GM12878 (cell line): ENCODE results near the gene DICER1. TPM values are rescaled to one million over a fixed set of nuclear protein-coding genes. Genes with fewer than 3 reads are reported as not detected.

Experiments used
- ATAC-seq: fragments of 200-7000 bp; cut with Tn5 transposase; 3 replicates; pipeline ENCODE4 v1.9.1; 2020; ENCODE audit warnings: mild to moderate bottlenecking, moderate library complexity
- BruUV-seq: library from RNA; stranded (reverse); fragments of 400-500 nt; replicated peaks from 2 replicates; lab custom pipeline; 2021; lab: Mats Ljungman, UMichigan
- CTCF ChIA-PET: fragments of 300-600 bp; sonication (Branson Sonifier 250); formaldehyde crosslinking; extraction: SDS; loops from one replicate; lab custom pipeline; 2021; ENCODE audit warnings: inconsistent platforms; lab: Yijun Ruan, JAX
- POLR2A ChIA-PET: fragments of 350-600 bp; formaldehyde crosslinking; extraction: SDS; loops from one replicate; lab custom pipeline; 2021; ENCODE audit warnings: inconsistent platforms; lab: Charles Lee
- RAD21 ChIA-PET: fragments of 300-600 bp; sonication (Branson Sonifier 250); formaldehyde crosslinking; loops from one replicate; lab custom pipeline; 2023; ENCODE audit warnings: antibody characterized with exemption; ENCODE audit not compliant: unreplicated experiment; lab: Charles Lee
- SMC1A ChIA-PET: fragments of 300-600 bp; sonication (Branson Sonifier 250); formaldehyde crosslinking; loops from one replicate; lab custom pipeline; 2023; ENCODE audit not compliant: unreplicated experiment, uncharacterized antibody; lab: Charles Lee
- DNase-seq: peaks from one replicate; pipeline ENCODE4 v3.0.0-alpha.2; 2011; ENCODE audit warnings: low read depth, low spot score
- FAIRE-seq: peaks from 3 replicates; lab custom pipeline; 2011; peaks lifted over from hg19 to GRCh38; lab: Jason Lieb, UNC
- H2AFZ ChIP-seq: 2 replicates; pipeline ENCODE4 v1.6.0; 2011; ENCODE audit warnings: low read depth, low read length, control low read depth; ENCODE audit not compliant: control insufficient read depth
- H3K27ac ChIP-seq: 2 replicates; pipeline ENCODE4 v1.5.1; 2011; ENCODE audit warnings: control low read depth; ENCODE audit not compliant: control insufficient read depth, insufficient read depth
- H3K27me3 ChIP-seq, 2 experiments: replicated peaks in 1 of 2; 2 replicates each; pipeline versions ENCODE4 v1.6.0 to v1.6.1; 2011; ENCODE audit warnings: low read length in 1 of 2; ENCODE audit not compliant: control insufficient read depth in 2 of 2, insufficient read depth in 2 of 2
- H3K36me3 ChIP-seq, 2 experiments: 2 replicates each; pipeline ENCODE4 v1.5.1; 2011; ENCODE audit warnings: low read length in 1 of 2; ENCODE audit not compliant: control insufficient read depth in 2 of 2, insufficient read depth in 2 of 2
- H3K4me1 ChIP-seq: 2 replicates; pipeline ENCODE4 v1.6.1; 2011; ENCODE audit warnings: mild to moderate bottlenecking, low read length, moderate library complexity, mixed read lengths; ENCODE audit not compliant: control insufficient read depth, insufficient read depth
- H3K4me2 ChIP-seq: 2 replicates; pipeline ENCODE4 v1.6.0; 2011; ENCODE audit warnings: control low read depth; ENCODE audit not compliant: control insufficient read depth, insufficient read depth
- H3K4me3 ChIP-seq: fragments of 200-600 bp; sonication (generic); 2 replicates; pipeline ENCODE4 v1.5.1; 2016
- H3K79me2 ChIP-seq: 2 replicates; pipeline ENCODE4 v1.6.0; 2011; ENCODE audit warnings: low read length; ENCODE audit not compliant: control insufficient read depth, insufficient read depth
- H3K9ac ChIP-seq: 2 replicates; pipeline ENCODE4 v1.8.0; 2011; ENCODE audit warnings: low read length, control low read depth, mixed read lengths; ENCODE audit not compliant: control insufficient read depth, insufficient read depth
- H3K9me3 ChIP-seq: replicated peaks from 3 replicates; pipeline ENCODE4 v1.5.1; 2011; ENCODE audit warnings: mild to moderate bottlenecking, low read length; ENCODE audit not compliant: control insufficient read depth, insufficient read depth
- H4K20me1 ChIP-seq: 2 replicates; pipeline ENCODE4 v1.6.0; 2011; ENCODE audit not compliant: control insufficient read depth, insufficient read depth
- EED ChIP-seq: sonication (generic); IDR thresholded peaks from 2 replicates; pipeline ENCODE4 v1.6.1; 2016; ENCODE audit warnings: antibody characterized with exemption, low read depth
- WGBS: methylation state at CpG from one replicate; pipeline ENCODE4 v1.1.6; 2016; ENCODE audit warnings: low lambda C conversion rate; ENCODE audit not compliant: insufficient replicate concordance, insufficient coverage; ENCODE audit errors: missing lambda C conversion rate; 5-methylcytosine and 5-hydroxymethylcytosine counted together
- in situ Hi-C: fragments of 300-500 bp; cut with MboI; formaldehyde crosslinking; loops from 9 replicates; pipeline ENCODE4 v1.14.3; 2018; ENCODE audit warnings: mixed read lengths
- intact Hi-C: fragments of 100-400 bp; cut with micrococcal nuclease; formaldehyde crosslinking; loops from one replicate; pipeline ENCODE4 v1.14.2; 2022; ENCODE audit not compliant: unreplicated experiment
- polyA plus RNA-seq, 11 experiments: library from polyadenylated mRNA; depleted of rRNA in 4 of 11; unstranded in 6 of 11; stranded (reverse) in 5 of 11; fragments of >200 nt; fragmentation: Nextera tagmentation in 4 of 11; fragmentation: Illumina TruSeq in 1 of 11; extraction: Ambion mirVana in 4 of 11; extraction: Trizol in 1 of 11; gene quantifications; 1 replicate in 1 of 11; 2 replicates in 10 of 11; pipeline versions ENCODE4 v1.2.1 to v1.2.3, GENCODE V29; 2011 to 2016; ENCODE audit warnings: inconsistent platforms in 2 of 11, missing spikeins in 2 of 11, low read depth in 1 of 11
- total RNA-seq, 4 experiments: library from RNA; depleted of rRNA in 3 of 4; stranded (reverse); fragments of >200 nt in 3 of 4; fragmentation: Illumina TruSeq in 1 of 4; extraction: Trizol in 1 of 4; gene quantifications; 2 replicates each; pipeline versions ENCODE4 v1.2.1 to v1.2.3, GENCODE V29; 2013 to 2021
- TF ChIP-seq, protein P1 (sequence below): fragments of 450-650 bp; IDR thresholded peaks from 2 replicates; pipeline ENCODE4 v1.6.1; 2018; ENCODE audit warnings: mild to moderate bottlenecking, low read depth, moderate library complexity; ENCODE audit not compliant: partially characterized antibody
- TF ChIP-seq, protein P2 (sequence below): fragments of 450-650 bp; IDR thresholded peaks from 2 replicates; pipeline ENCODE4 v1.6.1; 2017; ENCODE audit warnings: low read depth, mild to moderate bottlenecking, moderate library complexity
- TF ChIP-seq, protein P3 (sequence below): fragments of 450-650 bp; IDR thresholded peaks from 2 replicates; pipeline ENCODE4 v1.6.1; 2017; ENCODE audit warnings: antibody characterized with exemption, mild to moderate bottlenecking, moderate library complexity

Gene DICER1
- total and polyA plus RNA-seq, 10 of the 15 experiments (the other 5 are each of a cell fraction or from before 2014, with no cell fraction given), result 6.8 to 70.8 (median 37.1) TPM

GRCh38 chr14:95075789-95076188, 81.5 kb downstream of the DICER1 start:
- Histone ChIP-seq H3K27me3 (peaks cover 0 to 1% of the 10 kb centered on the region in 2 experiments; a peak in 3 of 4 replicates), H3K4me2 (no peak overlapping the region), H3K9me3 (no peaks in the 10 kb centered on the region), H3K79me2 (no peaks in the 10 kb centered on the region), H4K20me1 (no peaks in the 10 kb centered on the region), H3K27ac (no peak overlapping the region), H3K4me1 (no peaks in the 10 kb centered on the region), H2AFZ (no peak overlapping the region), H3K9ac (no peak overlapping the region), H3K36me3 (no peaks in the 10 kb centered on the region), H3K4me3 (no peak overlapping the region)
- FAIRE-seq (no peak), ATAC-seq (no peak), DNase-seq (no peak)
- TF ChIP-seq, protein P1, sequence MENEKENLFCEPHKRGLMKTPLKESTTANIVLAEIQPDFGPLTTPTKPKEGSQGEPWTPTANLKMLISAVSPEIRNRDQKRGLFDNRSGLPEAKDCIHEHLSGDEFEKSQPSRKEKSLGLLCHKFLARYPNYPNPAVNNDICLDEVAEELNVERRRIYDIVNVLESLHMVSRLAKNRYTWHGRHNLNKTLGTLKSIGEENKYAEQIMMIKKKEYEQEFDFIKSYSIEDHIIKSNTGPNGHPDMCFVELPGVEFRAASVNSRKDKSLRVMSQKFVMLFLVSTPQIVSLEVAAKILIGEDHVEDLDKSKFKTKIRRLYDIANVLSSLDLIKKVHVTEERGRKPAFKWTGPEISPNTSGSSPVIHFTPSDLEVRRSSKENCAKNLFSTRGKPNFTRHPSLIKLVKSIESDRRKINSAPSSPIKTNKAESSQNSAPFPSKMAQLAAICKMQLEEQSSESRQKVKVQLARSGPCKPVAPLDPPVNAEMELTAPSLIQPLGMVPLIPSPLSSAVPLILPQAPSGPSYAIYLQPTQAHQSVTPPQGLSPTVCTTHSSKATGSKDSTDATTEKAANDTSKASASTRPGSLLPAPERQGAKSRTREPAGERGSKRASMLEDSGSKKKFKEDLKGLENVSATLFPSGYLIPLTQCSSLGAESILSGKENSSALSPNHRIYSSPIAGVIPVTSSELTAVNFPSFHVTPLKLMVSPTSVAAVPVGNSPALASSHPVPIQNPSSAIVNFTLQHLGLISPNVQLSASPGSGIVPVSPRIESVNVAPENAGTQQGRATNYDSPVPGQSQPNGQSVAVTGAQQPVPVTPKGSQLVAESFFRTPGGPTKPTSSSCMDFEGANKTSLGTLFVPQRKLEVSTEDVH, result no peak
- TF ChIP-seq, protein P2, sequence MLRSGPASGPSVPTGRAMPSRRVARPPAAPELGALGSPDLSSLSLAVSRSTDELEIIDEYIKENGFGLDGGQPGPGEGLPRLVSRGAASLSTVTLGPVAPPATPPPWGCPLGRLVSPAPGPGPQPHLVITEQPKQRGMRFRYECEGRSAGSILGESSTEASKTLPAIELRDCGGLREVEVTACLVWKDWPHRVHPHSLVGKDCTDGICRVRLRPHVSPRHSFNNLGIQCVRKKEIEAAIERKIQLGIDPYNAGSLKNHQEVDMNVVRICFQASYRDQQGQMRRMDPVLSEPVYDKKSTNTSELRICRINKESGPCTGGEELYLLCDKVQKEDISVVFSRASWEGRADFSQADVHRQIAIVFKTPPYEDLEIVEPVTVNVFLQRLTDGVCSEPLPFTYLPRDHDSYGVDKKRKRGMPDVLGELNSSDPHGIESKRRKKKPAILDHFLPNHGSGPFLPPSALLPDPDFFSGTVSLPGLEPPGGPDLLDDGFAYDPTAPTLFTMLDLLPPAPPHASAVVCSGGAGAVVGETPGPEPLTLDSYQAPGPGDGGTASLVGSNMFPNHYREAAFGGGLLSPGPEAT, result no peak
- TF ChIP-seq, protein P3, sequence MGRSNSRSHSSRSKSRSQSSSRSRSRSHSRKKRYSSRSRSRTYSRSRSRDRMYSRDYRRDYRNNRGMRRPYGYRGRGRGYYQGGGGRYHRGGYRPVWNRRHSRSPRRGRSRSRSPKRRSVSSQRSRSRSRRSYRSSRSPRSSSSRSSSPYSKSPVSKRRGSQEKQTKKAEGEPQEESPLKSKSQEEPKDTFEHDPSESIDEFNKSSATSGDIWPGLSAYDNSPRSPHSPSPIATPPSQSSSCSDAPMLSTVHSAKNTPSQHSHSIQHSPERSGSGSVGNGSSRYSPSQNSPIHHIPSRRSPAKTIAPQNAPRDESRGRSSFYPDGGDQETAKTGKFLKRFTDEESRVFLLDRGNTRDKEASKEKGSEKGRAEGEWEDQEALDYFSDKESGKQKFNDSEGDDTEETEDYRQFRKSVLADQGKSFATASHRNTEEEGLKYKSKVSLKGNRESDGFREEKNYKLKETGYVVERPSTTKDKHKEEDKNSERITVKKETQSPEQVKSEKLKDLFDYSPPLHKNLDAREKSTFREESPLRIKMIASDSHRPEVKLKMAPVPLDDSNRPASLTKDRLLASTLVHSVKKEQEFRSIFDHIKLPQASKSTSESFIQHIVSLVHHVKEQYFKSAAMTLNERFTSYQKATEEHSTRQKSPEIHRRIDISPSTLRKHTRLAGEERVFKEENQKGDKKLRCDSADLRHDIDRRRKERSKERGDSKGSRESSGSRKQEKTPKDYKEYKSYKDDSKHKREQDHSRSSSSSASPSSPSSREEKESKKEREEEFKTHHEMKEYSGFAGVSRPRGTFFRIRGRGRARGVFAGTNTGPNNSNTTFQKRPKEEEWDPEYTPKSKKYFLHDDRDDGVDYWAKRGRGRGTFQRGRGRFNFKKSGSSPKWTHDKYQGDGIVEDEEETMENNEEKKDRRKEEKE, result no peak
- no peak for TF ChIP-seq EED
- RAD21 ChIA-PET, result no interaction called here
- WGBS, result 94% methylated on average over 2 of the region's 2 CpGs
- intact Hi-C loops, result no loop called here
- in situ Hi-C loops, result no loop called here
- SMC1A ChIA-PET, result no interaction called here
- CTCF ChIA-PET, result no interaction called here
- BruUV-seq, result no TSS peak
- POLR2A ChIA-PET, result interaction anchor here (0.5 kb wide), 1 partner anchor 428 kb away, joined by 9 read pairs; no protein-coding TSS in a partner anchor
